Endothelial cell of umbilical vein (primary cell): Measurements from ENCODE around the gene CHST7. TPM values are rescaled to one million over a fixed set of nuclear protein-coding genes. Genes with fewer than 3 reads are reported as not detected.

Source experiments
- BruUV-seq: library from RNA; stranded (reverse); fragments of 400-500 nt; replicated peaks from 2 replicates; lab custom pipeline; 2021; lab: Mats Ljungman, UMichigan
- CTCF ChIA-PET: fragments of 300-600, 350-600 bp; sonication (Branson Sonifier 250); formaldehyde crosslinking; loops from one replicate; lab custom pipeline; 2021; ENCODE audit warnings: antibody characterized with exemption, inconsistent platforms; lab: Charles Lee
- POLR2A ChIA-PET: fragments of 300-600, 350-600 bp; sonication (Branson Sonifier 250); formaldehyde crosslinking; loops from one replicate; lab custom pipeline; 2021; ENCODE audit warnings: antibody characterized with exemption, inconsistent platforms; lab: Charles Lee
- DNase-seq: peaks from one replicate; pipeline ENCODE4 v3.0.0-alpha.2; 2011; ENCODE audit warnings: low read depth, low spot score
- FAIRE-seq: peaks from 2 replicates; lab custom pipeline; 2011; peaks lifted over from hg19 to GRCh38; lab: Jason Lieb, UNC
- H2AFZ ChIP-seq: 2 replicates; pipeline ENCODE4 v1.6.0; 2012; ENCODE audit warnings: low read depth, low read length, control low read depth, inconsistent platforms
- H3K27ac ChIP-seq: 2 replicates; pipeline ENCODE4 v1.5.1; 2011; ENCODE audit warnings: low read depth, mild to moderate bottlenecking, control low read depth, low read length, moderate library complexity; ENCODE audit not compliant: insufficient read depth
- H3K27me3 ChIP-seq, 2 experiments: 2 replicates each; pipeline versions ENCODE4 v1.6.0 to v1.6.1; 2011; ENCODE audit warnings: low read length in 2 of 2, mixed read lengths in 1 of 2; ENCODE audit not compliant: control insufficient read depth in 2 of 2, insufficient read depth in 2 of 2
- H3K36me3 ChIP-seq, 2 experiments: 2 replicates in 1 of 2; 3 replicates in 1 of 2; pipeline ENCODE4 v1.5.1; 2011; ENCODE audit warnings: low read length in 2 of 2, mild to moderate bottlenecking in 1 of 2, moderate library complexity in 1 of 2; ENCODE audit not compliant: control insufficient read depth in 2 of 2, insufficient read depth in 2 of 2; ENCODE audit errors: extremely low read depth in 1 of 2
- H3K4me1 ChIP-seq: 3 replicates; pipeline ENCODE4 v1.5.1; 2011; ENCODE audit warnings: mild to moderate bottlenecking, low read length; ENCODE audit not compliant: control insufficient read depth, insufficient read depth; ENCODE audit errors: extremely low read depth
- H3K4me2 ChIP-seq: 2 replicates; pipeline ENCODE4 v1.6.1; 2011; ENCODE audit warnings: low read length, control low read depth, mixed read lengths; ENCODE audit not compliant: insufficient read depth
- H3K4me3 ChIP-seq, 3 experiments: fragments of 200-600 bp in 1 of 3; sonication (generic), shearing (Covaris generic) in 1 of 3; replicated peaks in 1 of 3; 2 replicates each; pipeline ENCODE4 v1.5.1; 2011 to 2016; ENCODE audit warnings: control low read depth in 3 of 3, low read length in 3 of 3, mild to moderate bottlenecking in 2 of 3, inconsistent platforms in 1 of 3, low read depth in 1 of 3, moderate library complexity in 1 of 3; ENCODE audit not compliant: insufficient read depth in 1 of 3
- H3K79me2 ChIP-seq: 2 replicates; pipeline ENCODE4 v1.6.0; 2012; ENCODE audit warnings: low read length, inconsistent platforms; ENCODE audit not compliant: control insufficient read depth, insufficient read depth
- H3K9ac ChIP-seq: replicated peaks from 2 replicates; pipeline ENCODE3; 2011; ENCODE audit warnings: low read length, control low read depth; ENCODE audit not compliant: insufficient read depth; ENCODE audit errors: extremely low read depth
- H3K9me1 ChIP-seq: replicated peaks from 3 replicates; pipeline ENCODE4 v1.6.0; 2011; ENCODE audit warnings: mild to moderate bottlenecking, low read length; ENCODE audit not compliant: control insufficient read depth, insufficient read depth; ENCODE audit errors: extremely low read depth
- H3K9me3 ChIP-seq: replicated peaks from 2 replicates; pipeline ENCODE4 v1.5.1; 2012; ENCODE audit warnings: low read length, inconsistent platforms; ENCODE audit not compliant: control insufficient read depth, insufficient read depth
- H4K20me1 ChIP-seq: replicated peaks from 2 replicates; pipeline ENCODE3; 2011; ENCODE audit warnings: mild to moderate bottlenecking, low read length; ENCODE audit not compliant: control insufficient read depth, insufficient read depth; ENCODE audit errors: extremely low read depth
- EZH2 ChIP-seq: IDR thresholded peaks from 2 replicates; pipeline ENCODE4 v1.6.1; 2012; ENCODE audit warnings: borderline replicate concordance, low read depth, mild to moderate bottlenecking, moderate library complexity, low read length, inconsistent platforms; ENCODE audit not compliant: severe bottlenecking
- FOS ChIP-seq: IDR thresholded peaks from 2 replicates; pipeline ENCODE4 v1.6.1; 2011; ENCODE audit warnings: mild to moderate bottlenecking, low read length, moderate library complexity, borderline replicate concordance; ENCODE audit not compliant: insufficient read depth
- GATA2 ChIP-seq: IDR thresholded peaks from 2 replicates; pipeline ENCODE4 v1.7.0; 2011; ENCODE audit warnings: low read depth, mild to moderate bottlenecking, moderate library complexity, mixed read lengths, low read length; ENCODE audit not compliant: insufficient read length, insufficient read depth
- JUN ChIP-seq: IDR thresholded peaks from 2 replicates; pipeline ENCODE4 v1.6.1; 2011; ENCODE audit warnings: borderline replicate concordance, low read depth; ENCODE audit not compliant: insufficient read length, insufficient read depth
- MAX ChIP-seq: IDR thresholded peaks from 2 replicates; pipeline ENCODE4 v1.6.1; 2011; ENCODE audit not compliant: insufficient read depth, insufficient read length
- MYC ChIP-seq: IDR thresholded peaks from one replicate; pipeline ENCODE4 v1.6.1; 2011; ENCODE audit warnings: mild to moderate bottlenecking, low read depth, low read length
- POLR2A ChIP-seq: IDR thresholded peaks from 2 replicates; pipeline ENCODE4 v1.6.1; 2012; ENCODE audit warnings: low read depth, mild to moderate bottlenecking, control low read depth, low read length
- POLR2AphosphoS5 ChIP-seq: IDR thresholded peaks from 2 replicates; pipeline ENCODE4 v1.6.1; 2012; ENCODE audit warnings: low read depth, mild to moderate bottlenecking, control low read depth, low read length, moderate library complexity; ENCODE audit not compliant: insufficient read depth
- dilution Hi-C: fragments of 300-500 bp; cut with MboI; formaldehyde crosslinking; loops from one replicate; pipeline ENCODE4 v1.15.0; 2019; ENCODE audit warnings: low sequenced_read_pairs; ENCODE audit not compliant: extremely low pct_ligation_motif_present
- intact Hi-C: fragments of 100-400 bp; cut with micrococcal nuclease; formaldehyde crosslinking; loops from one replicate; pipeline ENCODE4 v1.10.0; 2022
- polyA plus RNA-seq, 4 experiments: library from polyadenylated mRNA; depleted of rRNA in 3 of 4; stranded (reverse) in 3 of 4; unstranded in 1 of 4; fragments of >200 nt; gene quantifications; 2 replicates each; pipeline versions ENCODE4 v1.2.1 to v1.2.3, GENCODE V29; 2011 to 2012; ENCODE audit warnings: missing spikeins in 1 of 4
- total RNA-seq: library from RNA; stranded (reverse); gene quantifications from 2 replicates; pipeline ENCODE4 v1.2.3, GENCODE V29; 2021
- TF ChIP-seq, protein P1 (sequence below), 2 donors: IDR thresholded peaks; 1 replicate in 1 of 2; 2 replicates in 1 of 2; pipeline ENCODE4 v1.5.1; 2011; ENCODE audit warnings: low read length in 2 of 2, mild to moderate bottlenecking in 2 of 2, moderate library complexity in 2 of 2, control low read depth in 1 of 2, inconsistent platforms in 1 of 2, low read depth in 1 of 2; ENCODE audit not compliant: insufficient read depth in 1 of 2; ENCODE audit errors: extremely low read depth in 1 of 2

CHST7 gene
- total and polyA plus RNA-seq, 2 donors (not counting 3 experiments of a cell fraction or from before 2014, with no cell fraction given) = 4.5 to 11.2 TPM

DNA sequence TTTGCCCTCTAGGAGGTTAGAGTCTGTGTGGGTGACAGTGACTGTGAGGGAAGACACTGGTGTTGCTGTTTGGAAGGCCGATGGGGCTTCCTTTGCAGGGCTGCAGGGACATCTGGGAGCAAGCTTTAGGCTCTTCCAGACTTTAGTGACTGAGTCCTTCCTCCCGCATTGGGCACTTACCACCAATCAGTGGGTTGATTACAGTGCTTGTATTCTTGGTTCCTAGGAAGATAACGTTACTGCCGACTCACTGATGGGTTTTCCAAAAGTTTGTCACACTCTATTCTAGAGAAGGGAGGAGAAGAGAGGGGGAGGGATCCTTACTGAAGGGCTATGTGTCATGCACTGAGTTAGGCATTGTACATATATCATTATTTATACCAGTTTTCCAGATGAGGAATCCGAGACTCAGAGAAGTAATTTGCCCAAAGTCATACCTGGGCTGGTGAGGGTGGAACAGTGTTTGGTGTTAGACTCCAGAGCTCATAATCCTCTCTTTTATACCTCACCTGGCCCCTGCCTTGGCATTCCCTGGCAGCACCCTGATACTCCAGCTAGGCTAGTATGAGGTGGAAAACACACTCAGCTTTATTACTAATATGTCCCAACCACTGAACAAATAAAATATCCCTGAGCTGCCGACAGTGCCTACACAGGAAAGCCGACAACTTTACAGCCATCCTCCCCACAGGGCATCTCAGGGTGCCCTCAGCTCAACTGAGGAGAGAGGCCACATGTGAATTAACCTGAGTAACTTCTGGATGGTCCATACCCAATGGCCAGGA lies 3.8 kb downstream of the CHST7 start:
- H3K27ac ChIP-seq = no peak overlapping the region
- peak overlapping the region; percentile 29 for H3K4me2 ChIP-seq
- ChIA-PET CTCF (interaction anchor here (1.4 to 4.0 kb wide), 2 partner anchors 9 to 22 kb away, joined by 6 to 11 read pairs; no protein-coding TSS in a partner anchor), POLR2A (interaction anchor here (1.2 kb wide), 1 partner anchor 10 kb away, joined by 4 read pairs; no protein-coding TSS in a partner anchor)
- BruUV-seq = no TSS peak
- peaks cover 5% of the 10 kb centered on the region for H3K79me2 ChIP-seq
- no peak overlapping the region for H2AFZ ChIP-seq
- H4K20me1 ChIP-seq = no peaks in the 10 kb centered on the region
- no peak overlapping the region for H3K9ac ChIP-seq
- intact Hi-C loops = loop anchor here (10.0 kb wide), 1 partner anchor 217 kb away; no protein-coding TSS in a partner anchor
- no peak for FAIRE-seq
- TF ChIP-seq MYC = no peak
- TF ChIP-seq EZH2 = no peak
- TF ChIP-seq JUN = no peak
- no peak for TF ChIP-seq POLR2AphosphoS5
- TF ChIP-seq FOS = no peak
- no peak for TF ChIP-seq MAX
- no peak for TF ChIP-seq POLR2A
- TF ChIP-seq, protein P1, sequence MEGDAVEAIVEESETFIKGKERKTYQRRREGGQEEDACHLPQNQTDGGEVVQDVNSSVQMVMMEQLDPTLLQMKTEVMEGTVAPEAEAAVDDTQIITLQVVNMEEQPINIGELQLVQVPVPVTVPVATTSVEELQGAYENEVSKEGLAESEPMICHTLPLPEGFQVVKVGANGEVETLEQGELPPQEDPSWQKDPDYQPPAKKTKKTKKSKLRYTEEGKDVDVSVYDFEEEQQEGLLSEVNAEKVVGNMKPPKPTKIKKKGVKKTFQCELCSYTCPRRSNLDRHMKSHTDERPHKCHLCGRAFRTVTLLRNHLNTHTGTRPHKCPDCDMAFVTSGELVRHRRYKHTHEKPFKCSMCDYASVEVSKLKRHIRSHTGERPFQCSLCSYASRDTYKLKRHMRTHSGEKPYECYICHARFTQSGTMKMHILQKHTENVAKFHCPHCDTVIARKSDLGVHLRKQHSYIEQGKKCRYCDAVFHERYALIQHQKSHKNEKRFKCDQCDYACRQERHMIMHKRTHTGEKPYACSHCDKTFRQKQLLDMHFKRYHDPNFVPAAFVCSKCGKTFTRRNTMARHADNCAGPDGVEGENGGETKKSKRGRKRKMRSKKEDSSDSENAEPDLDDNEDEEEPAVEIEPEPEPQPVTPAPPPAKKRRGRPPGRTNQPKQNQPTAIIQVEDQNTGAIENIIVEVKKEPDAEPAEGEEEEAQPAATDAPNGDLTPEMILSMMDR (IDR thresholded peaks at IDR 0.05; ENCODE audit: extremely low read depth in 1 of 2, insufficient read depth in 1 of 2, low read depth in 1 of 2, low read length in 2 of 2) = no peak
- TF ChIP-seq GATA2 = no peak
- DNase-seq = no peak
- no peaks in the 10 kb centered on the region for H3K36me3 ChIP-seq
- H3K9me1 ChIP-seq = no peaks in the 10 kb centered on the region
- no peak overlapping the region for H3K4me3 ChIP-seq
- no peaks in the 10 kb centered on the region for H3K27me3 ChIP-seq
- dilution Hi-C loops = no loop called here
- H3K9me3 ChIP-seq = no peaks in the 10 kb centered on the region
- peaks cover 33% of the 10 kb centered on the region for H3K4me1 ChIP-seq
